Esophagus muscularis mucosa (tissue), 4 donors: ENCODE measurements around the gene CCDC149. TPM values are rescaled to one million over a fixed set of nuclear protein-coding genes. Genes with fewer than 3 reads are reported as not detected.

Source experiments
- DNase-seq: peaks from one replicate; pipeline ENCODE4 v3.0.0-alpha.2; 2017; ENCODE audit errors: extremely low spot score
- H3K27ac ChIP-seq, 4 donors: fragments of 200-600 bp; sonication (generic); replicated peaks in 1 of 4; 1 replicate in 3 of 4; 2 replicates in 1 of 4; pipeline ENCODE4 v1.5.1; 2016 to 2019; ENCODE audit warnings: mild to moderate bottlenecking in 1 of 4
- H3K27me3 ChIP-seq, 4 donors: fragments of 200-600 bp; sonication (generic); one replicate each; pipeline versions ENCODE4 v1.5.1 to v1.6.0; 2016 to 2019
- H3K36me3 ChIP-seq, 4 donors: fragments of 200-600 bp; sonication (generic); one replicate each; pipeline ENCODE4 v1.5.1; 2016 to 2019
- H3K4me1 ChIP-seq, 4 donors: fragments of 200-600 bp; sonication (generic); one replicate each; pipeline ENCODE4 v1.5.1; 2016 to 2019
- H3K4me3 ChIP-seq, 4 donors: fragments of 200-600 bp; sonication (generic); 1 replicate in 2 of 4; 2 replicates in 2 of 4; pipeline ENCODE4 v1.5.1; 2016 to 2019; ENCODE audit warnings: mild to moderate bottlenecking in 4 of 4, moderate library complexity in 1 of 4
- H3K9me3 ChIP-seq, 4 donors: fragments of 200-600 bp; sonication (generic); 1 replicate in 3 of 4; 2 replicates in 1 of 4; pipeline ENCODE4 v1.5.1; 2016 to 2019
- CTCF ChIP-seq, 3 experiments: fragments of 200-600 bp in 2 of 3; fragments of 450-650 bp in 1 of 3; sonication (generic) in 2 of 3; IDR thresholded peaks; one replicate each; pipeline ENCODE4 v1.5.1; 2017 to 2019; ENCODE audit warnings: antibody characterized with exemption in 3 of 3, mild to moderate bottlenecking in 2 of 3, moderate library complexity in 1 of 3
- EP300 ChIP-seq: sonication (generic); formaldehyde crosslinking; IDR thresholded peaks from one replicate; pipeline ENCODE4 v1.6.1; 2017; ENCODE audit warnings: antibody characterized with exemption
- POLR2A ChIP-seq: fragments of 450-650 bp; IDR thresholded peaks from one replicate; pipeline ENCODE4 v1.6.1; 2017; ENCODE audit warnings: antibody characterized with exemption, moderate library complexity, mild to moderate bottlenecking, low read depth
- POLR2AphosphoS5 ChIP-seq, 2 donors: sonication (generic); formaldehyde crosslinking; IDR thresholded peaks; one replicate each; pipeline ENCODE4 v1.6.1; 2017; ENCODE audit warnings: antibody characterized with exemption in 2 of 2
- WGBS: methylation state at CpG from one replicate; pipeline ENCODE4 v1.1.5; 2018; 5-methylcytosine and 5-hydroxymethylcytosine counted together
- intact Hi-C: fragments of 100-400 bp; cut with DNase I; formaldehyde crosslinking; loops from one replicate; pipeline ENCODE4 v1.15.1; 2023
- total RNA-seq, 4 donors: library from RNA; depleted of rRNA; stranded (reverse); fragments of >200 nt; gene quantifications; one replicate each; pipeline versions ENCODE4 v1.1.0 to v1.2.1, GENCODE V29; 2016

Gene CCDC149
- total RNA-seq, 4 donors from 2014 or later, result 21.0 to 37.9 (median 34.0) TPM

- no peaks in the 10 kb centered on the region for H3K27me3 ChIP-seq
- H3K4me3 ChIP-seq, result no peak overlapping the region
- peak overlapping the region; percentile 55 to 72 (median 64) for H3K27ac ChIP-seq
- intact Hi-C loops, result loop anchor here (5.0 kb wide), 1 partner anchor 53 kb away; the partner anchor contains the start of gene SOD3
- WGBS, result 37% methylated on average over 1 of the region's 1 CpG
- peak; percentile 42 to 55 for TF ChIP-seq POLR2AphosphoS5 (IDR thresholded peaks at IDR 0.05)
- no peak for TF ChIP-seq POLR2A
- peaks cover 0 to 11% (median 2%) of the 10 kb centered on the region in 4 donors for H3K36me3 ChIP-seq
- no peaks in the 10 kb centered on the region for H3K9me3 ChIP-seq
- DNase-seq, result no peak
- peaks cover 6 to 54% (median 51%) of the 10 kb centered on the region in 4 donors for H3K4me1 ChIP-seq
Observed at GRCh38 chr4:24850674-24851073, 62.2 kb downstream of the CCDC149 start.

GRCh38 chr4:24849756-24850155, 63.1 kb downstream of the CCDC149 start:
- WGBS, result 61% methylated on average over 2 of the region's 2 CpGs
- Histone ChIP-seq H3K27ac (peak overlapping the region; percentile 55 to 72 (median 63)), H3K9me3 (no peaks in the 10 kb centered on the region), H3K36me3 (peaks cover 0 to 11% (median 2%) of the 10 kb centered on the region in 4 donors), H3K27me3 (no peaks in the 10 kb centered on the region), H3K4me3 (no peak overlapping the region), H3K4me1 (peaks cover 6 to 50% (median 48%) of the 10 kb centered on the region in 4 donors)
- DNase-seq, result no peak
- intact Hi-C loops, result loop anchor here (5.0 kb wide), 1 partner anchor 52 kb away; the partner anchor contains the start of gene SOD3
- TF ChIP-seq POLR2A, result no peak
- no peak for TF ChIP-seq CTCF (IDR thresholded peaks at IDR 0.05)
- TF ChIP-seq EP300, result no peak

GRCh38 chr4:24849351-24849750, 63.5 kb downstream of the CCDC149 start:
- no peak for TF ChIP-seq POLR2AphosphoS5 (IDR thresholded peaks at IDR 0.05)
- WGBS, result 75% methylated on average over 4 of the region's 4 CpGs
- Histone ChIP-seq H3K9me3 (no peaks in the 10 kb centered on the region), H3K27ac (peak overlapping the region; percentile 55 to 72 (median 63)), H3K27me3 (no peaks in the 10 kb centered on the region), H3K36me3 (peaks cover 0 to 11% (median 2%) of the 10 kb centered on the region in 4 donors), H3K4me1 (peaks cover 6 to 50% (median 47%) of the 10 kb centered on the region in 4 donors), H3K4me3 (no peak overlapping the region)
- DNase-seq, result no peak
- intact Hi-C loops, result no loop called here

- Histone ChIP-seq H3K36me3 (peaks cover 0 to 11% (median 2%) of the 10 kb centered on the region in 4 donors), H3K27ac (no peak overlapping the region), H3K4me1 (peaks cover 11 to 49% (median 46%) of the 10 kb centered on the region in 4 donors), H3K27me3 (no peaks in the 10 kb centered on the region), H3K4me3 (no peak overlapping the region), H3K9me3 (no peaks in the 10 kb centered on the region)
- intact Hi-C loops, result no loop called here
- TF ChIP-seq POLR2A (no peak), POLR2AphosphoS5 (IDR thresholded peaks at IDR 0.05) (no peak), CTCF (IDR thresholded peaks at IDR 0.05) (no peak), EP300 (no peak)
- DNase-seq, result no peak
- 96% methylated on average over 5 of the region's 5 CpGs for WGBS
Observed at GRCh38 chr4:24846716-24847115, 66.1 kb downstream of the CCDC149 start.

- H3K27me3 ChIP-seq, result no peaks in the 10 kb centered on the region
- peaks cover 0 to 11% (median 2%) of the 10 kb centered on the region in 4 donors for H3K36me3 ChIP-seq
- H3K4me3 ChIP-seq, result no peak overlapping the region
- peaks cover 7 to 49% (median 46%) of the 10 kb centered on the region in 4 donors for H3K4me1 ChIP-seq
- no peaks in the 10 kb centered on the region for H3K9me3 ChIP-seq
- intact Hi-C loops, result no loop called here
- no peak overlapping the region for H3K27ac ChIP-seq
- DNase-seq, result no peak
- no peak for TF ChIP-seq POLR2AphosphoS5 (IDR thresholded peaks at IDR 0.05)
- TF ChIP-seq CTCF (IDR thresholded peaks at IDR 0.05), result no peak
- TF ChIP-seq EP300, result no peak
- no peak for TF ChIP-seq POLR2A
- 96% methylated on average over 5 of the region's 5 CpGs for WGBS
Observed at GRCh38 chr4:24845902-24846301, 66.9 kb downstream of the CCDC149 start.

GRCh38 chr4:24845132-24845531, 67.7 kb downstream of the CCDC149 start:
- TF ChIP-seq POLR2A (no peak), POLR2AphosphoS5 (IDR thresholded peaks at IDR 0.05) (no peak), CTCF (IDR thresholded peaks at IDR 0.05) (no peak), EP300 (no peak)
- Histone ChIP-seq H3K9me3 (no peaks in the 10 kb centered on the region), H3K27me3 (no peaks in the 10 kb centered on the region), H3K4me1 (peaks cover 5 to 49% (median 46%) of the 10 kb centered on the region in 4 donors), H3K36me3 (peaks cover 0 to 11% (median 2%) of the 10 kb centered on the region in 4 donors), H3K27ac (no peak overlapping the region), H3K4me3 (no peak overlapping the region)
- WGBS, result 96% methylated on average over 8 of the region's 8 CpGs
- intact Hi-C loops, result no loop called here
- DNase-seq, result no peak
